HCT116 (cell line): Measurements from ENCODE around the gene RAB25.

ENCODE experiments used
- CEBPB ChIP-seq: IDR thresholded peaks from 2 replicates; pipeline ENCODE4 v1.6.1; 2012; ENCODE audit warnings: low read depth
- EGR1 ChIP-seq: IDR thresholded peaks from 2 replicates; pipeline ENCODE4 v1.6.1; 2012; ENCODE audit warnings: low read depth
- EZH2 ChIP-seq: fragments of 200-600 bp; sonication (generic); IDR thresholded peaks from 2 replicates; pipeline ENCODE4 v1.6.1; 2017; ENCODE audit warnings: antibody characterized with exemption, mixed run types
- EZH2phosphoT487 ChIP-seq: fragments of 200-600 bp; IDR thresholded peaks from 2 replicates; pipeline ENCODE4 v1.6.1; 2018; ENCODE audit warnings: antibody characterized with exemption, borderline replicate concordance
- POLR2A ChIP-seq: IDR thresholded peaks from 2 replicates; pipeline ENCODE4 v1.7.0; 2011; ENCODE audit warnings: borderline replicate concordance; ENCODE audit not compliant: insufficient read depth, insufficient read length; ENCODE audit errors: extremely low read depth
- POLR2AphosphoS5 ChIP-seq: IDR thresholded peaks from 2 replicates; pipeline ENCODE4 v1.6.1; 2011; ENCODE audit warnings: mild to moderate bottlenecking, low read depth, low read length, moderate library complexity
- RAD21 ChIP-seq: IDR thresholded peaks from 2 replicates; pipeline ENCODE4 v1.6.1; 2012; ENCODE audit warnings: low read depth, mild to moderate bottlenecking
- SIN3A ChIP-seq: IDR thresholded peaks from 2 replicates; pipeline ENCODE4 v1.6.1; 2012; ENCODE audit warnings: low read depth
- YY1 ChIP-seq: IDR thresholded peaks from 2 replicates; pipeline ENCODE4 v1.6.1; 2011; ENCODE audit warnings: low read length, low read depth, moderate library complexity, mild to moderate bottlenecking; ENCODE audit not compliant: insufficient replicate concordance; ENCODE audit errors: extremely low read depth
- ZBTB33 ChIP-seq: IDR thresholded peaks from 2 replicates; pipeline ENCODE4 v1.6.1; 2011; ENCODE audit warnings: mild to moderate bottlenecking, low read length, moderate library complexity; ENCODE audit not compliant: insufficient replicate concordance; ENCODE audit errors: extremely low read depth
- ZNF274 ChIP-seq: fragments of 200-500 bp; sonication (Bioruptor generic); IDR thresholded peaks from 2 replicates; pipeline ENCODE4 v1.6.1; 2014; ENCODE audit warnings: mild to moderate bottlenecking, low read depth, low read length, inconsistent platforms
- TF ChIP-seq, protein P1 (sequence below): IDR thresholded peaks from 2 replicates; pipeline ENCODE4 v1.6.1; 2012; ENCODE audit warnings: low read depth
- TF ChIP-seq, protein P2 (sequence below), 3 experiments: fragments of 200-600 bp in 1 of 3; sonication (generic) in 1 of 3; IDR thresholded peaks in 2 of 3; conservative IDR thresholded peaks in 1 of 3; 2 replicates each; pipeline ENCODE4 v1.5.1; 2012 to 2017; ENCODE audit warnings: low read depth in 2 of 3, low read length in 2 of 3, antibody characterized with exemption in 1 of 3, borderline replicate concordance in 1 of 3, control low read depth in 1 of 3, mild to moderate bottlenecking in 1 of 3, mixed read lengths in 1 of 3, mixed run types in 1 of 3, moderate library complexity in 1 of 3; ENCODE audit not compliant: insufficient read depth in 1 of 3
- TF ChIP-seq, protein P3 (sequence below): IDR thresholded peaks from 2 replicates; pipeline ENCODE4 v1.6.1; 2012

- TF ChIP-seq POLR2A (no peak), ZBTB33 (no peak), POLR2AphosphoS5 (no peak), YY1 (no peak), EZH2 (no peak), EZH2phosphoT487 (no peak), RAD21 (no peak), CEBPB (no peak), EGR1 (no peak), ZNF274 (no peak), SIN3A (no peak)
- TF ChIP-seq, protein P1, sequence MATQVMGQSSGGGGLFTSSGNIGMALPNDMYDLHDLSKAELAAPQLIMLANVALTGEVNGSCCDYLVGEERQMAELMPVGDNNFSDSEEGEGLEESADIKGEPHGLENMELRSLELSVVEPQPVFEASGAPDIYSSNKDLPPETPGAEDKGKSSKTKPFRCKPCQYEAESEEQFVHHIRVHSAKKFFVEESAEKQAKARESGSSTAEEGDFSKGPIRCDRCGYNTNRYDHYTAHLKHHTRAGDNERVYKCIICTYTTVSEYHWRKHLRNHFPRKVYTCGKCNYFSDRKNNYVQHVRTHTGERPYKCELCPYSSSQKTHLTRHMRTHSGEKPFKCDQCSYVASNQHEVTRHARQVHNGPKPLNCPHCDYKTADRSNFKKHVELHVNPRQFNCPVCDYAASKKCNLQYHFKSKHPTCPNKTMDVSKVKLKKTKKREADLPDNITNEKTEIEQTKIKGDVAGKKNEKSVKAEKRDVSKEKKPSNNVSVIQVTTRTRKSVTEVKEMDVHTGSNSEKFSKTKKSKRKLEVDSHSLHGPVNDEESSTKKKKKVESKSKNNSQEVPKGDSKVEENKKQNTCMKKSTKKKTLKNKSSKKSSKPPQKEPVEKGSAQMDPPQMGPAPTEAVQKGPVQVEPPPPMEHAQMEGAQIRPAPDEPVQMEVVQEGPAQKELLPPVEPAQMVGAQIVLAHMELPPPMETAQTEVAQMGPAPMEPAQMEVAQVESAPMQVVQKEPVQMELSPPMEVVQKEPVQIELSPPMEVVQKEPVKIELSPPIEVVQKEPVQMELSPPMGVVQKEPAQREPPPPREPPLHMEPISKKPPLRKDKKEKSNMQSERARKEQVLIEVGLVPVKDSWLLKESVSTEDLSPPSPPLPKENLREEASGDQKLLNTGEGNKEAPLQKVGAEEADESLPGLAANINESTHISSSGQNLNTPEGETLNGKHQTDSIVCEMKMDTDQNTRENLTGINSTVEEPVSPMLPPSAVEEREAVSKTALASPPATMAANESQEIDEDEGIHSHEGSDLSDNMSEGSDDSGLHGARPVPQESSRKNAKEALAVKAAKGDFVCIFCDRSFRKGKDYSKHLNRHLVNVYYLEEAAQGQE: no peak
- TF ChIP-seq, protein P2, sequence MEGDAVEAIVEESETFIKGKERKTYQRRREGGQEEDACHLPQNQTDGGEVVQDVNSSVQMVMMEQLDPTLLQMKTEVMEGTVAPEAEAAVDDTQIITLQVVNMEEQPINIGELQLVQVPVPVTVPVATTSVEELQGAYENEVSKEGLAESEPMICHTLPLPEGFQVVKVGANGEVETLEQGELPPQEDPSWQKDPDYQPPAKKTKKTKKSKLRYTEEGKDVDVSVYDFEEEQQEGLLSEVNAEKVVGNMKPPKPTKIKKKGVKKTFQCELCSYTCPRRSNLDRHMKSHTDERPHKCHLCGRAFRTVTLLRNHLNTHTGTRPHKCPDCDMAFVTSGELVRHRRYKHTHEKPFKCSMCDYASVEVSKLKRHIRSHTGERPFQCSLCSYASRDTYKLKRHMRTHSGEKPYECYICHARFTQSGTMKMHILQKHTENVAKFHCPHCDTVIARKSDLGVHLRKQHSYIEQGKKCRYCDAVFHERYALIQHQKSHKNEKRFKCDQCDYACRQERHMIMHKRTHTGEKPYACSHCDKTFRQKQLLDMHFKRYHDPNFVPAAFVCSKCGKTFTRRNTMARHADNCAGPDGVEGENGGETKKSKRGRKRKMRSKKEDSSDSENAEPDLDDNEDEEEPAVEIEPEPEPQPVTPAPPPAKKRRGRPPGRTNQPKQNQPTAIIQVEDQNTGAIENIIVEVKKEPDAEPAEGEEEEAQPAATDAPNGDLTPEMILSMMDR (IDR thresholded peaks at IDR 0.05 in 2 of 3, conservative IDR thresholded peaks at IDR 0.05 in 1 of 3; ENCODE audit: borderline replicate concordance in 1 of 3, insufficient read depth in 1 of 3, low read depth in 2 of 3, low read length in 2 of 3): no peak
- TF ChIP-seq, protein P3, sequence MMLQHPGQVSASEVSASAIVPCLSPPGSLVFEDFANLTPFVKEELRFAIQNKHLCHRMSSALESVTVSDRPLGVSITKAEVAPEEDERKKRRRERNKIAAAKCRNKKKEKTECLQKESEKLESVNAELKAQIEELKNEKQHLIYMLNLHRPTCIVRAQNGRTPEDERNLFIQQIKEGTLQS: no peak
Observed at GRCh38 chr1:156097499-156098178, 36.7 kb downstream of the RAB25 start.
